Measurements from ENCODE around the gene AMPH. TPM values are rescaled to one million over a fixed set of nuclear protein-coding genes. Genes with fewer than 3 reads are reported as not detected.

Gene AMPH
- not detected in 2 replicates for total RNA-seq

GRCh38 chr7:38630720-38631673 is at the start of gene AMPH:
TSS of gene AMPH (minus strand) at chr7:38631373. CDS start at chr7:38631351, 22 bp downstream.

